SK-N-MC (cell line): ENCODE results near the gene CFAP46.
"Not testable (repeated sequence)": the region's sequence is repeated elsewhere in the genome, so short reads cannot be mapped to it uniquely, and the experiment has no call there.

Experiments
- DNase-seq: peaks from one replicate; pipeline ENCODE4 v3.0.0-alpha.2; 2011; ENCODE audit warnings: low read depth, low spot score
- H3K27ac ChIP-seq: fragments of 200-600 bp; sonication (generic); 2 replicates; pipeline ENCODE4 v1.5.1; 2016; ENCODE audit warnings: mixed run types
- H3K36me3 ChIP-seq: fragments of 200-600 bp; sonication (generic); 2 replicates; pipeline ENCODE4 v1.6.1; 2017; ENCODE audit warnings: antibody characterized with exemption, low read length, mixed read lengths; ENCODE audit not compliant: insufficient read depth
- H3K4me3 ChIP-seq: fragments of 200-600 bp; sonication (generic); 2 replicates; pipeline ENCODE4 v1.5.1; 2016
- H3K9ac ChIP-seq: fragments of 200-600 bp; sonication (generic); 2 replicates; pipeline ENCODE4 v1.8.0; 2017; ENCODE audit warnings: mixed run types, mixed read lengths; ENCODE audit not compliant: insufficient read length
- H3K9me3 ChIP-seq: fragments of 200-600 bp; sonication (generic); 2 replicates; pipeline ENCODE4 v1.6.1; 2017; ENCODE audit warnings: low read depth, mild to moderate bottlenecking, antibody characterized with exemption, low read length, moderate library complexity, mixed read lengths
- EZH2 ChIP-seq: fragments of 200-600 bp; sonication (generic); IDR thresholded peaks from one replicate; pipeline ENCODE4 v1.6.1; 2017; ENCODE audit warnings: antibody characterized with exemption
- FOXP2 ChIP-seq: optimal IDR thresholded peaks from 2 replicates; pipeline ENCODE3; 2011; ENCODE audit warnings: mild to moderate bottlenecking, moderate library complexity; ENCODE audit not compliant: insufficient read depth; ENCODE audit errors: extremely low read length, control extremely low read depth
- POLR2AphosphoS5 ChIP-seq: IDR thresholded peaks from 2 replicates; pipeline ENCODE4 v1.6.1; 2012; ENCODE audit warnings: mild to moderate bottlenecking, low read depth, low read length, borderline replicate concordance

The CFAP46 gene

GRCh38 chr10:132793871-132794849 lies 148.2 kb downstream of the CFAP46 start:
- no peak for DNase-seq
- TF ChIP-seq FOXP2 (no peak), POLR2AphosphoS5 (no peak), EZH2 (no peak)
- H3K27ac ChIP-seq = no peak overlapping the region
- no peak overlapping the region for H3K9ac ChIP-seq
- H3K4me3 ChIP-seq = no peak overlapping the region
- no peaks in the 10 kb centered on the region for H3K9me3 ChIP-seq
- H3K36me3 ChIP-seq = no peaks in the 10 kb centered on the region

- TF ChIP-seq EZH2 (no peak), FOXP2 (no peak), POLR2AphosphoS5 (no peak)
- no peaks in the 10 kb centered on the region for H3K9me3 ChIP-seq
- H3K36me3 ChIP-seq = no peaks in the 10 kb centered on the region
- H3K9ac ChIP-seq = no peak overlapping the region
- H3K27ac ChIP-seq = no peak overlapping the region
- DNase-seq = no peak
- H3K4me3 ChIP-seq = no peak overlapping the region
These were observed 149.2 kb downstream of the CFAP46 start for GRCh38 chr10:132793213-132793612.

GRCh38 chr10:132792796-132793195 lies 149.6 kb downstream of the CFAP46 start:
- H3K36me3 ChIP-seq = no peaks in the 10 kb centered on the region
- H3K9ac ChIP-seq = no peak overlapping the region
- H3K9me3 ChIP-seq = no peaks in the 10 kb centered on the region
- H3K27ac ChIP-seq = no peak overlapping the region
- no peak for DNase-seq
- no peak overlapping the region for H3K4me3 ChIP-seq
- TF ChIP-seq EZH2 (no peak), FOXP2 (no peak), POLR2AphosphoS5 (no peak)

- not testable (repeated sequence) for H3K9ac ChIP-seq, DNase-seq
These were observed 150.3 kb downstream of the CFAP46 start for GRCh38 chr10:132792099-132792498.

GRCh38 chr10:132790934-132791829 lies 151.2 kb downstream of the CFAP46 start:
- DNase-seq = no peak
- TF ChIP-seq EZH2 = no peak
- no peak for TF ChIP-seq POLR2AphosphoS5
- TF ChIP-seq FOXP2 = no peak
- H3K9ac ChIP-seq = no peak overlapping the region
- no peaks in the 10 kb centered on the region for H3K9me3 ChIP-seq
- H3K4me3 ChIP-seq = no peak overlapping the region
- H3K27ac ChIP-seq = no peak overlapping the region
- no peaks in the 10 kb centered on the region for H3K36me3 ChIP-seq

More at GRCh38 chr10:132792099-132792498, 150.3 kb downstream of the CFAP46 start:
- not testable (repeated sequence) for H3K9me3 ChIP-seq, H3K36me3 ChIP-seq, H3K4me3 ChIP-seq, H3K27ac ChIP-seq

GRCh38 chr10:132790470-132790869 lies 151.9 kb downstream of the CFAP46 start:
- H3K9me3 ChIP-seq = no peaks in the 10 kb centered on the region
- no peak overlapping the region for H3K9ac ChIP-seq
- TF ChIP-seq POLR2AphosphoS5 = no peak
- no peak for TF ChIP-seq EZH2
- H3K27ac ChIP-seq = no peak overlapping the region
- no peak for DNase-seq
- no peaks in the 10 kb centered on the region for H3K36me3 ChIP-seq
- H3K4me3 ChIP-seq = no peak overlapping the region

- Histone ChIP-seq H3K27ac (no peak overlapping the region), H3K9me3 (no peaks in the 10 kb centered on the region), H3K9ac (no peak overlapping the region), H3K36me3 (no peaks in the 10 kb centered on the region), H3K4me3 (no peak overlapping the region)
- DNase-seq = no peak
- no peak for TF ChIP-seq POLR2AphosphoS5
- no peak for TF ChIP-seq FOXP2
- no peak for TF ChIP-seq EZH2
These were observed 152.7 kb downstream of the CFAP46 start for GRCh38 chr10:132789659-132790148.

GRCh38 chr10:132788831-132789219 lies 153.5 kb downstream of the CFAP46 start:
- Histone ChIP-seq H3K36me3 (no peaks in the 10 kb centered on the region), H3K27ac (no peak overlapping the region), H3K4me3 (no peak overlapping the region), H3K9me3 (no peaks in the 10 kb centered on the region), H3K9ac (no peak overlapping the region)
- TF ChIP-seq EZH2 (no peak), FOXP2 (no peak), POLR2AphosphoS5 (no peak)
- DNase-seq = no peak
